Right lobe of liver (tissue), 4 donors: ENCODE results near the gene MC3R.

Source experiments
- CTCF ChIP-seq, 4 donors: fragments of 200-600 bp in 3 of 4; fragments of 450-650 bp in 1 of 4; IDR thresholded peaks; one replicate each; pipeline versions ENCODE4 v1.5.1 to v1.8.0; 2016 to 2022; ENCODE audit warnings: antibody characterized with exemption in 4 of 4, mild to moderate bottlenecking in 2 of 4
- POLR2A ChIP-seq: fragments of 450-650 bp; IDR thresholded peaks from one replicate; pipeline ENCODE4 v1.6.1; 2017; ENCODE audit warnings: antibody characterized with exemption, mild to moderate bottlenecking
- donor health status: DM: no; HTN: no; CAD: no.
- donor health status: DM: no; HTN: no; CAD: no.
- donor health status: DM: no; HTN: yes; CAD: no.

DNA sequence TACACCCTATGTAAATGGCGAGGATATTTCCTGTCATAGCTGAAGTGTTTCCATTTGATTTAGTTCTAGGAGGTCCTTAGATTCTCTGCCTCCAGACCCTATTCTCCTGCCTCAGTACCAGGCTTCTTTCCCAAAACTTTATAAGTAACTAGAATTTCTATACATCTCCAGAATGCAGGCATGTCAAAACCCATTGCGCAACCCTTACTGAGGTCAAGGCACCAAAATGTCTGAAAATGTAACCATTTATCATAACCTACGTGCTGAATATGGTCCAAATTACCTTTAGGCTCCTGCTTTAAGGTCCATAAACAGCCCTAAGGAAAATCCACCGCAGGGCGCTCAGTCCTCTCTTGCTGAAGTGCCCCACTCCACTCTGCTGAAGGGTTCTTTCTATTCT, 37.5 kb upstream of the MC3R start:
- TF ChIP-seq CTCF (IDR thresholded peaks at IDR 0.05) (no peak), POLR2A (no peak)
